ENCODE data around the gene ZNF385C. TPM values are rescaled to one million over a fixed set of nuclear protein-coding genes. Genes with fewer than 3 reads are reported as not detected.

The ZNF385C gene
- total RNA-seq, 1 experiment from 2014 or later: 2.8 TPM

GRCh38 chr17:42045719-42046118, 52.6 kb downstream of the ZNF385C start:
- H2AK5ac ChIP-seq (ENCODE audit: insufficient read length, low read length): no peak overlapping the region
- DNase-seq: no peak
- H3K4ac ChIP-seq (ENCODE audit: low read depth, low read length): no peak overlapping the region
- no peaks in the 10 kb centered on the region for H3K27me3 ChIP-seq (ENCODE audit: insufficient read depth, low read length)
- no CpG with 5 or more reads among the region's 1 CpG for WGBS (ENCODE audit: extremely low coverage, insufficient read length, low lambda C conversion rate)
- H2BK20ac ChIP-seq (ENCODE audit: low read depth, low read length, poor library complexity, severe bottlenecking): no peak overlapping the region
- no peaks in the 10 kb centered on the region for H3K9me3 ChIP-seq (ENCODE audit: control insufficient read depth, low read depth, low read length)
- no peak overlapping the region for H3K9ac ChIP-seq (ENCODE audit: extremely low read depth, insufficient read length, low read length)
- H2BK5ac ChIP-seq (ENCODE audit: insufficient read length, low read length): no peak overlapping the region
- H3K14ac ChIP-seq (ENCODE audit: insufficient read depth, low read length): no peak overlapping the region
- H3K4me3 Mint-ChIP-seq: no peak overlapping the region
- H3K4me2 ChIP-seq (ENCODE audit: insufficient read depth, insufficient read length, low read length): no peak overlapping the region
- H3K27ac ChIP-seq (ENCODE audit: insufficient read length, low read depth, low read length): no peak overlapping the region
- no peak overlapping the region for H3T11ph ChIP-seq (ENCODE audit: low read length)
- TF ChIP-seq, protein P1, sequence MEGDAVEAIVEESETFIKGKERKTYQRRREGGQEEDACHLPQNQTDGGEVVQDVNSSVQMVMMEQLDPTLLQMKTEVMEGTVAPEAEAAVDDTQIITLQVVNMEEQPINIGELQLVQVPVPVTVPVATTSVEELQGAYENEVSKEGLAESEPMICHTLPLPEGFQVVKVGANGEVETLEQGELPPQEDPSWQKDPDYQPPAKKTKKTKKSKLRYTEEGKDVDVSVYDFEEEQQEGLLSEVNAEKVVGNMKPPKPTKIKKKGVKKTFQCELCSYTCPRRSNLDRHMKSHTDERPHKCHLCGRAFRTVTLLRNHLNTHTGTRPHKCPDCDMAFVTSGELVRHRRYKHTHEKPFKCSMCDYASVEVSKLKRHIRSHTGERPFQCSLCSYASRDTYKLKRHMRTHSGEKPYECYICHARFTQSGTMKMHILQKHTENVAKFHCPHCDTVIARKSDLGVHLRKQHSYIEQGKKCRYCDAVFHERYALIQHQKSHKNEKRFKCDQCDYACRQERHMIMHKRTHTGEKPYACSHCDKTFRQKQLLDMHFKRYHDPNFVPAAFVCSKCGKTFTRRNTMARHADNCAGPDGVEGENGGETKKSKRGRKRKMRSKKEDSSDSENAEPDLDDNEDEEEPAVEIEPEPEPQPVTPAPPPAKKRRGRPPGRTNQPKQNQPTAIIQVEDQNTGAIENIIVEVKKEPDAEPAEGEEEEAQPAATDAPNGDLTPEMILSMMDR (conservative IDR thresholded peaks at IDR 0.05): no peak
- peaks cover 6% of the 10 kb centered on the region for H3K23me2 ChIP-seq (ENCODE audit: insufficient read length, low read depth, low read length, poor library complexity, severe bottlenecking)
- no peaks in the 10 kb centered on the region for H3K79me1 ChIP-seq (ENCODE audit: insufficient read depth, low read depth, low read length, poor library complexity, severe bottlenecking)
- H3K79me2 ChIP-seq (ENCODE audit: insufficient read depth, low read length): no peaks in the 10 kb centered on the region
- no peak overlapping the region for H3K23ac ChIP-seq (ENCODE audit: insufficient read length, low read depth, low read length)
- no peak overlapping the region for H4K8ac ChIP-seq (replicated peaks; ENCODE audit: insufficient read length, low read depth, low read length)
- H2BK120ac ChIP-seq (ENCODE audit: low read depth, low read length, poor library complexity, severe bottlenecking): no peak overlapping the region
- H3K4me1 ChIP-seq (ENCODE audit: insufficient read depth, low read length): 0 out of 2 replicates have a peak, but pooled peaks cover 4% of the 10 kb centered on the region
- peaks cover 12 to 21% of the 10 kb centered on the region in 2 experiments for H3K4me1 Mint-ChIP-seq
- H4K91ac ChIP-seq (ENCODE audit: insufficient read length, low read depth, low read length): no peak overlapping the region
- H3K27ac Mint-ChIP-seq: peak overlapping the region; percentile 24 to 62 (median 27); a peak in 6 of 7 replicates
- no peak overlapping the region for H3K18ac ChIP-seq (ENCODE audit: insufficient read length, low read depth, low read length)
- H4K5ac ChIP-seq (ENCODE audit: insufficient read length, low read depth, low read length): no peak overlapping the region
- no peak overlapping the region for H2BK12ac ChIP-seq (ENCODE audit: insufficient read length, low read depth, low read length)
- no peaks in the 10 kb centered on the region for H3K9me3 Mint-ChIP-seq
- no peak overlapping the region for H3K56ac ChIP-seq (ENCODE audit: insufficient read length, low read depth, low read length)
- no peak overlapping the region for H2AFZ ChIP-seq (ENCODE audit: low read length)
- no peaks in the 10 kb centered on the region for H4K20me1 ChIP-seq (ENCODE audit: control insufficient read depth, insufficient read depth, insufficient read length)
- no peak overlapping the region for H2BK15ac ChIP-seq (ENCODE audit: low read depth, low read length)
- no peaks in the 10 kb centered on the region for H3K36me3 Mint-ChIP-seq (ENCODE audit: insufficient read depth in 1 of 3, low read depth in 3 of 3)
- H3K27me3 Mint-ChIP-seq (ENCODE audit: low read depth): peaks cover 13% of the 10 kb centered on the region

Data from H9 (cell line).